Measurements from ENCODE around the gene TRUB1.

Gene TRUB1

GRCh38 chr10:115003396-115003795 lies 65.4 kb downstream of the TRUB1 start:
- no peak for DNase-seq (ENCODE audit: low read depth)
- TF ChIP-seq CTCF (IDR thresholded peaks at IDR 0.05; ENCODE audit: low read depth, low read length, missing control alignments), result no peak
- H3K4me3 ChIP-seq (ENCODE audit: low read depth, low read length), result no peak overlapping the region

- TF ChIP-seq CTCF (IDR thresholded peaks at IDR 0.05; ENCODE audit: low read depth, low read length, missing control alignments), result no peak
- H3K4me3 ChIP-seq (ENCODE audit: low read depth, low read length), result no peak overlapping the region
- DNase-seq (ENCODE audit: low read depth), result no peak
Measured at GRCh38 chr10:115004236-115004862, 66.4 kb downstream of the TRUB1 start.

GRCh38 chr10:115005771-115006170 lies 67.8 kb downstream of the TRUB1 start:
- DNase-seq (ENCODE audit: low read depth), result no peak
- H3K4me3 ChIP-seq (ENCODE audit: low read depth, low read length), result no peak overlapping the region
- no peak for TF ChIP-seq CTCF (IDR thresholded peaks at IDR 0.05; ENCODE audit: low read depth, low read length, missing control alignments)

- H3K4me3 ChIP-seq (ENCODE audit: low read depth, low read length), result no peak overlapping the region
- DNase-seq (ENCODE audit: low read depth), result no peak
- no peak for TF ChIP-seq CTCF (IDR thresholded peaks at IDR 0.05; ENCODE audit: low read depth, low read length, missing control alignments)
Measured at GRCh38 chr10:115018185-115018931, 80.4 kb downstream of the TRUB1 start.

- TF ChIP-seq CTCF (IDR thresholded peaks at IDR 0.05; ENCODE audit: low read depth, low read length, missing control alignments), result no peak
Measured at GRCh38 chr10:115020449-115020848, 82.5 kb downstream of the TRUB1 start.

GRCh38 chr10:115022733-115023132 lies 84.7 kb downstream of the TRUB1 start:
- TF ChIP-seq CTCF (IDR thresholded peaks at IDR 0.05; ENCODE audit: low read depth, low read length, missing control alignments), result no peak
- H3K4me3 ChIP-seq (ENCODE audit: low read depth, low read length), result no peak overlapping the region

More at GRCh38 chr10:115020449-115020848, 82.5 kb downstream of the TRUB1 start:
- DNase-seq (ENCODE audit: low read depth), result no peak
- no peak overlapping the region for H3K4me3 ChIP-seq (ENCODE audit: low read depth, low read length)

More at GRCh38 chr10:115022733-115023132, 84.7 kb downstream of the TRUB1 start:
- DNase-seq (ENCODE audit: low read depth), result no peak

Measured in GM12864 (cell line).